Mesenchymal stem cell (in vitro differentiated cells and primary cell): ENCODE measurements around the gene CDC16. TPM values are rescaled to one million over a fixed set of nuclear protein-coding genes. Genes with fewer than 3 reads are reported as not detected.

ENCODE experiments used
- DNase-seq: peaks from one replicate; pipeline ENCODE4 v3.0.0-alpha.2; 2013
- H2AFZ ChIP-seq: one replicate; pipeline ENCODE4 v1.6.1; 2013; ENCODE audit warnings: low read depth, mild to moderate bottlenecking, control low read depth, inconsistent platforms, low read length, moderate library complexity
- H2AK5ac ChIP-seq: 2 replicates; pipeline ENCODE4 v1.6.1; 2013; ENCODE audit warnings: low read length, moderate library complexity, mild to moderate bottlenecking, inconsistent platforms; ENCODE audit not compliant: severe bottlenecking
- H2BK120ac ChIP-seq: one replicate; pipeline ENCODE4 v1.6.1; 2013; ENCODE audit warnings: low read depth, mild to moderate bottlenecking, inconsistent platforms, low read length, moderate library complexity
- H2BK12ac ChIP-seq, 2 experiments: one replicate each; pipeline ENCODE4 v1.6.1; 2013; ENCODE audit warnings: inconsistent platforms in 2 of 2, low read length in 2 of 2, mild to moderate bottlenecking in 2 of 2, moderate library complexity in 2 of 2, control low read depth in 1 of 2
- H2BK15ac ChIP-seq: one replicate; pipeline ENCODE4 v1.6.1; 2013; ENCODE audit warnings: mild to moderate bottlenecking, low read depth, inconsistent platforms; ENCODE audit not compliant: poor library complexity, severe bottlenecking
- H2BK5ac ChIP-seq: 2 replicates; pipeline ENCODE4 v1.6.1; 2013; ENCODE audit warnings: low read depth, mild to moderate bottlenecking, low read length, control low read depth, inconsistent platforms; ENCODE audit not compliant: poor library complexity, severe bottlenecking
- H3K14ac ChIP-seq, 2 experiments: one replicate each; pipeline ENCODE4 v1.6.1; 2013; ENCODE audit warnings: inconsistent platforms in 2 of 2, low read length in 2 of 2, control low read depth in 1 of 2, mild to moderate bottlenecking in 1 of 2, moderate library complexity in 1 of 2
- H3K18ac ChIP-seq, 2 experiments: one replicate each; pipeline ENCODE4 v1.6.1; 2013; ENCODE audit warnings: inconsistent platforms in 2 of 2, low read length in 2 of 2, control low read depth in 1 of 2, low read depth in 1 of 2, mild to moderate bottlenecking in 1 of 2
- H3K23ac ChIP-seq, 2 experiments: one replicate each; pipeline ENCODE4 v1.6.1; 2013; ENCODE audit warnings: inconsistent platforms in 2 of 2, low read length in 2 of 2, mild to moderate bottlenecking in 2 of 2, moderate library complexity in 2 of 2, control low read depth in 1 of 2
- H3K27ac ChIP-seq: 2 replicates; pipeline ENCODE4 v1.5.1; 2013; ENCODE audit warnings: mild to moderate bottlenecking, moderate library complexity, low read length, control low read depth, inconsistent platforms; ENCODE audit not compliant: poor library complexity, severe bottlenecking
- H3K27me3 ChIP-seq, 2 experiments: 2 replicates each; pipeline versions ENCODE4 v1.6.1 to v1.7.0; 2013; ENCODE audit warnings: low read length in 2 of 2, mild to moderate bottlenecking in 2 of 2, moderate library complexity in 2 of 2, control low read depth in 1 of 2, inconsistent platforms in 1 of 2; ENCODE audit not compliant: control insufficient read depth in 1 of 2, insufficient read depth in 1 of 2
- H3K36me3 ChIP-seq, 2 experiments: 2 replicates each; pipeline versions ENCODE4 v1.6.1 to v1.7.0; 2013; ENCODE audit warnings: low read length in 2 of 2, control low read depth in 1 of 2, inconsistent platforms in 1 of 2, low read depth in 1 of 2, mild to moderate bottlenecking in 1 of 2; ENCODE audit not compliant: insufficient read depth in 2 of 2, control insufficient read depth in 1 of 2
- H3K4ac ChIP-seq, 2 experiments: one replicate each; pipeline ENCODE4 v1.6.1; 2013; ENCODE audit warnings: inconsistent platforms in 2 of 2, low read length in 2 of 2, mild to moderate bottlenecking in 2 of 2, moderate library complexity in 2 of 2, control low read depth in 1 of 2, low read depth in 1 of 2
- H3K4me1 ChIP-seq: 2 replicates; pipeline ENCODE4 v1.6.1; 2013; ENCODE audit warnings: low read depth, low read length, control low read depth; ENCODE audit not compliant: control insufficient read depth, insufficient read depth
- H3K4me2 ChIP-seq: 2 replicates; pipeline ENCODE4 v1.6.1; 2013; ENCODE audit warnings: low read length, mild to moderate bottlenecking, inconsistent platforms; ENCODE audit not compliant: poor library complexity, severe bottlenecking
- H3K4me3 ChIP-seq, 2 experiments: 2 replicates each; pipeline versions ENCODE4 v1.5.1 to v1.7.0; 2013; ENCODE audit warnings: low read length in 2 of 2, mild to moderate bottlenecking in 2 of 2, control low read depth in 1 of 2, low read depth in 1 of 2; ENCODE audit not compliant: insufficient read depth in 1 of 2
- H3K79me1 ChIP-seq: replicated peaks from 2 replicates; pipeline ENCODE4 v1.6.1; 2013; ENCODE audit warnings: mild to moderate bottlenecking, control low read depth, low read length, inconsistent platforms; ENCODE audit not compliant: poor library complexity, severe bottlenecking
- H3K9ac ChIP-seq: 2 replicates; pipeline ENCODE4 v1.7.0; 2013; ENCODE audit warnings: mild to moderate bottlenecking, low read length, moderate library complexity
- H3K9me3 ChIP-seq: 2 replicates; pipeline ENCODE4 v1.7.0; 2013; ENCODE audit warnings: mild to moderate bottlenecking, low read length; ENCODE audit not compliant: control insufficient read depth
- H4K8ac ChIP-seq: one replicate; pipeline ENCODE4 v1.6.1; 2013; ENCODE audit warnings: inconsistent platforms, mild to moderate bottlenecking, low read length, moderate library complexity
- H4K91ac ChIP-seq: one replicate; pipeline ENCODE4 v1.6.1; 2013; ENCODE audit warnings: mild to moderate bottlenecking, low read length, inconsistent platforms
- WGBS: methylation state at CpG from one replicate; pipeline ENCODE4 v1.1.7; 2013; ENCODE audit warnings: mixed read lengths; 5-methylcytosine and 5-hydroxymethylcytosine counted together
- small RNA-seq: library from polyadenylated mRNA; stranded (forward); fragments of <200 nt; extraction: miRNeasy Mini kit (QIAGEN cat#:217004); gene quantifications from one replicate; pipeline ENCODE3, GENCODE V24; 2013; ENCODE audit warnings: low read depth

The CDC16 gene

DNA sequence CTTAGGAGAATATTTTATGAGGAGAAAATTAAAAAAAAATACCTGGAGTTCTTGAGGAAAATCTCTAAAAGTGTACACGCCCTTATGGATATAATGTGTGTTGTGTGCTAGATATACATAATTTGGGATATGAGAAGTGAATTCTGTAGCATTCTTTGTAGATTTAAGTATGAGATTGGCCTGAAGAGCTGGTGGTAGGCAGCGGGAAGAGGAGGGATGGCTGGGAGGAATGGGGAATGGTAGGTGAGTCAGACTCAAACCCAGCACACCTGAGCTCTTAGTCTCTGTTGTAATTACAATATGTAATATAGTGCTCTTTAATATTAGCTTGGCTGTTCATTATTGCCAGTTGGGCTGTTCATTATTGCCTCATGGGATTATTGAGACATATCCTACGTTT lies 86.6 kb downstream of the CDC16 start:
- Histone ChIP-seq H2BK15ac (no peak overlapping the region), H3K18ac (no peak overlapping the region), H2AK5ac (no peak overlapping the region), H2BK120ac (no peak overlapping the region), H3K14ac (no peak overlapping the region), H3K27me3 (no peaks in the 10 kb centered on the region), H3K36me3 (peaks cover 17 to 58% of the 10 kb centered on the region in 2 experiments), H2BK5ac (no peak overlapping the region), H3K23ac (no peak overlapping the region), H3K9me3 (no peaks in the 10 kb centered on the region), H3K27ac (no peak overlapping the region), H3K4ac (no peak overlapping the region), H3K9ac (no peak overlapping the region), H3K4me3 (no peak overlapping the region), H2AFZ (no peak overlapping the region), H2BK12ac (no peak overlapping the region), H3K4me1 (peaks cover 9% of the 10 kb centered on the region), H3K4me2 (no peak overlapping the region), H3K79me1 (peaks cover 25% of the 10 kb centered on the region), H4K91ac (no peak overlapping the region), H4K8ac (no peak overlapping the region)
- WGBS = over 99% methylated on average over 3 of the region's 3 CpGs
- no peak for DNase-seq

Small RNA genes lying within 50 kb of the gene (small RNA-seq; reads per million reads assigned to genes)
- gene MIR4502 = not detected
- not detected for gene MIR548AR
